K562 (cell line): Measurements from ENCODE around the gene NR5A2. TPM values are rescaled to one million over a fixed set of nuclear protein-coding genes. Genes with fewer than 3 reads are reported as not detected.

Experiments used
- AFF4 ChIP-seq: sonication (generic); formaldehyde crosslinking; IDR thresholded peaks from 2 replicates; pipeline ENCODE4 v1.8.0; 2023; ENCODE audit warnings: mild to moderate bottlenecking, missing genetic modification reagents
- CCAR2 ChIP-seq: fragments of 200-400 bp; formaldehyde crosslinking; IDR thresholded peaks from 2 replicates; pipeline ENCODE4 v1.6.1; 2017; ENCODE audit warnings: mild to moderate bottlenecking, low read depth, low read length
- DIDO1 ChIP-seq: fragments of 450-650 bp; IDR thresholded peaks from 2 replicates; pipeline ENCODE4 v1.6.1; 2016; ENCODE audit warnings: low read depth, missing biosample characterization, missing genetic modification characterization
- FOXP1 ChIP-seq: sonication (generic); formaldehyde crosslinking; IDR thresholded peaks from 2 replicates; pipeline ENCODE4 v1.8.0; 2022; ENCODE audit warnings: mild to moderate bottlenecking, missing genetic modification reagents
- GTF3C2 ChIP-seq: IDR thresholded peaks from 3 replicates; pipeline ENCODE4 v1.6.1; 2011; ENCODE audit warnings: borderline replicate concordance, mild to moderate bottlenecking, moderate library complexity; ENCODE audit not compliant: insufficient read length; ENCODE audit errors: extremely low read depth
- HNRNPL ChIP-seq: fragments of 200-400 bp; formaldehyde crosslinking; IDR thresholded peaks from 2 replicates; pipeline ENCODE4 v1.6.1; 2017; ENCODE audit warnings: low read depth, mild to moderate bottlenecking, low read length
- NFE2L1 ChIP-seq: fragments of 450-650 bp; IDR thresholded peaks from 2 replicates; pipeline ENCODE4 v1.6.1; 2016; ENCODE audit warnings: missing genetic modification characterization, low read depth, mild to moderate bottlenecking, missing compliant biosample characterization, moderate library complexity, borderline replicate concordance
- ZBTB11 ChIP-seq, 3 experiments: fragments of 200-800 bp in 1 of 3; fragments of 250-450 bp in 1 of 3; fragments of 450-650 bp in 1 of 3; sonication (Bioruptor Pico) in 1 of 3; sonication (Bioruptor generic) in 1 of 3; formaldehyde crosslinking in 1 of 3; IDR thresholded peaks; 2 replicates each; pipeline versions ENCODE4 v1.6.1 to v1.8.0; 2016 to 2022; ENCODE audit warnings: mild to moderate bottlenecking in 2 of 3, missing genetic modification characterization in 2 of 3, missing compliant biosample characterization in 1 of 3, moderate library complexity in 1 of 3
- ZBTB49 ChIP-seq: sonication (generic); formaldehyde crosslinking; IDR thresholded peaks from 2 replicates; pipeline ENCODE4 v1.8.0; 2022; ENCODE audit warnings: missing genetic modification reagents, mild to moderate bottlenecking, borderline replicate concordance
- ZFP30 ChIP-seq: fragments of 250-450 bp; sonication (Bioruptor Pico); IDR thresholded peaks from 2 replicates; pipeline ENCODE4 v1.8.0; 2022; ENCODE audit warnings: moderate library complexity, mild to moderate bottlenecking, inconsistent platforms, borderline replicate concordance
- polyA plus RNA-seq, 8 experiments: library from polyadenylated mRNA; depleted of rRNA in 4 of 8; stranded (reverse) in 5 of 8; unstranded in 3 of 8; fragments of >200 nt; fragmentation: Nextera tagmentation in 2 of 8; fragmentation: Illumina TruSeq in 1 of 8; extraction: Ambion mirVana in 2 of 8; extraction: Trizol in 1 of 8; gene quantifications; 2 replicates each; pipeline versions ENCODE4 v1.2.1 to v1.2.3, GENCODE V29; 2011 to 2014; ENCODE audit warnings: inconsistent platforms in 1 of 8, missing spikeins in 1 of 8
- total RNA-seq, 7 experiments: library from RNA; depleted of rRNA in 6 of 7; stranded (reverse); fragments of >200 nt in 6 of 7; fragmentation: Illumina TruSeq in 2 of 7; extraction: Trizol in 2 of 7; gene quantifications; 2 replicates each; pipeline versions ENCODE4 v1.2.1 to v1.2.3, GENCODE V29; 2011 to 2021; ENCODE audit warnings: low replicate concordance in 1 of 7

NR5A2 gene
- total and polyA plus RNA-seq, 9 of the 15 experiments (the other 6 are each of a cell fraction or from before 2014, with no cell fraction given) = 0.13 to 0.40 (median 0.29) TPM

- peak in 1 of 3 experiments; percentile 79; a peak in 2 of 6 replicates for TF ChIP-seq ZBTB11 (CRISPR knock-in tag; IDR thresholded peaks at IDR 0.05)
- no peak for TF ChIP-seq DIDO1
- no peak for TF ChIP-seq ZFP30 (CRISPR knock-in tag)
- TF ChIP-seq CCAR2 = no peak
- no peak for TF ChIP-seq ZBTB49 (CRISPR knock-in tag)
- no peak for TF ChIP-seq NFE2L1
- no peak for TF ChIP-seq FOXP1
- no peak for TF ChIP-seq HNRNPL
- TF ChIP-seq AFF4 (CRISPR knock-in tag) = no peak
- TF ChIP-seq GTF3C2 = no peak
Measured at GRCh38 chr1:200154069-200154767, 126.7 kb downstream of the NR5A2 start (continued).
